K562 (cell line): Measurements from ENCODE around the gene APOM. TPM values are rescaled to one million over a fixed set of nuclear protein-coding genes. Genes with fewer than 3 reads are reported as not detected.

ENCODE experiments used
- ATAC-seq: fragments of 200-7000 bp; cut with Tn5 transposase; 3 replicates; pipeline ENCODE4 v1.9.1; 2020; ENCODE audit warnings: moderate library complexity
- BruUV-seq: library from RNA; stranded (reverse); fragments of 400-500 nt; replicated peaks from 2 replicates; lab custom pipeline; 2021; lab: Mats Ljungman, UMichigan
- CTCF ChIA-PET: fragments of 300-600 bp; formaldehyde crosslinking; extraction: SDS; loops from one replicate; lab custom pipeline; 2021; ENCODE audit warnings: low intra/inter-chr PET ratio; lab: Yijun Ruan, JAX
- POLR2A ChIA-PET: fragments of 300-600, 350-650 bp; sonication (Branson Sonifier 250); formaldehyde crosslinking; extraction: SDS; loops from one replicate; lab custom pipeline; 2021; ENCODE audit warnings: antibody characterized with exemption, inconsistent platforms; lab: Yijun Ruan, JAX
- DNase-seq, 4 experiments: peaks; one replicate each; pipeline versions ENCODE4 v3.0.0 to v3.0.0-alpha.2; 2011 to 2018; ENCODE audit warnings: low spot score in 3 of 4, mixed read lengths in 3 of 4; ENCODE audit errors: extremely low read depth in 1 of 4
- FAIRE-seq: peaks from 2 replicates; lab custom pipeline; 2011; peaks lifted over from hg19 to GRCh38; lab: Jason Lieb, UNC
- H2AFZ ChIP-seq: 2 replicates; pipeline ENCODE4 v1.6.0; 2011; ENCODE audit warnings: low read depth, low read length, control low read depth, inconsistent platforms
- H3K27ac ChIP-seq: fragments of 200-600 bp; 3 replicates; pipeline ENCODE4 v1.8.0; 2011; ENCODE audit warnings: low read depth, mild to moderate bottlenecking, control low read depth, inconsistent platforms, low read length, moderate library complexity, mixed read lengths; ENCODE audit errors: extremely low read depth
- H3K27me3 ChIP-seq, 2 experiments: fragments of 300-600 bp in 1 of 2; 2 replicates in 1 of 2; 3 replicates in 1 of 2; pipeline versions ENCODE4 v1.6.0 to v1.8.0; 2011; ENCODE audit warnings: inconsistent platforms in 2 of 2, low read length in 2 of 2, mild to moderate bottlenecking in 1 of 2, mixed read lengths in 1 of 2, moderate library complexity in 1 of 2; ENCODE audit not compliant: control insufficient read depth in 2 of 2, insufficient read depth in 2 of 2
- H3K36me3 ChIP-seq: fragments of 300-600 bp; 3 replicates; pipeline ENCODE4 v1.8.0; 2011; ENCODE audit warnings: mild to moderate bottlenecking, low read length, inconsistent platforms; ENCODE audit not compliant: control insufficient read depth, insufficient read depth
- H3K4me1 ChIP-seq, 2 experiments: fragments of 200-600 bp in 1 of 2; replicated peaks in 1 of 2; 2 replicates in 1 of 2; 3 replicates in 1 of 2; pipeline versions ENCODE4 v1.5.1 to v1.8.0; 2011; ENCODE audit warnings: inconsistent platforms in 2 of 2, low read length in 2 of 2, mild to moderate bottlenecking in 1 of 2, mixed read lengths in 1 of 2, moderate library complexity in 1 of 2; ENCODE audit not compliant: control insufficient read depth in 2 of 2, insufficient read depth in 2 of 2
- H3K4me2 ChIP-seq: 2 replicates; pipeline ENCODE4 v1.6.1; 2011; ENCODE audit warnings: low read length, control low read depth, inconsistent platforms, mixed read lengths; ENCODE audit not compliant: insufficient read depth
- H3K4me3 ChIP-seq: fragments of 200-600 bp; sonication (generic), shearing (Covaris generic); 2 replicates; pipeline ENCODE4 v1.5.1; 2016; ENCODE audit warnings: control low read depth, inconsistent platforms
- H3K79me2 ChIP-seq: fragments of 200-600 bp; 3 replicates; pipeline ENCODE4 v1.8.0; 2011; ENCODE audit warnings: low read length, inconsistent platforms; ENCODE audit not compliant: control insufficient read depth, insufficient read depth
- H3K9ac ChIP-seq, 2 experiments: 2 replicates each; pipeline versions ENCODE4 v1.6.0 to v1.6.1; 2011; ENCODE audit warnings: low read depth in 2 of 2, low read length in 2 of 2, control low read depth in 1 of 2, inconsistent platforms in 1 of 2, mild to moderate bottlenecking in 1 of 2, mixed read lengths in 1 of 2; ENCODE audit not compliant: insufficient read depth in 1 of 2
- H3K9me1 ChIP-seq: one replicate; pipeline ENCODE4 v1.6.0; 2011; ENCODE audit warnings: inconsistent platforms, mild to moderate bottlenecking, low read length, moderate library complexity; ENCODE audit not compliant: control insufficient read depth, insufficient read depth
- H3K9me3 ChIP-seq: replicated peaks from 2 replicates; pipeline ENCODE4 v1.5.1; 2011; ENCODE audit warnings: low read depth, low read length, inconsistent platforms; ENCODE audit not compliant: control insufficient read depth, insufficient read depth
- H4K20me1 ChIP-seq: replicated peaks from 2 replicates; pipeline ENCODE4 v1.6.1; 2011; ENCODE audit warnings: low read length, inconsistent platforms, mixed read lengths; ENCODE audit not compliant: control insufficient read depth, insufficient read depth
- CHD7 ChIP-seq: fragments of 200-600 bp; sonication (generic); IDR thresholded peaks from one replicate; pipeline ENCODE4 v1.6.1; 2012; ENCODE audit warnings: mild to moderate bottlenecking, low read depth, low read length, inconsistent platforms
- GABPB1 ChIP-seq: sonication (generic); formaldehyde crosslinking; IDR thresholded peaks from 2 replicates; pipeline ENCODE4 v1.8.0; 2022; ENCODE audit warnings: mild to moderate bottlenecking, missing genetic modification reagents
- IRF2 ChIP-seq: sonication (generic); formaldehyde crosslinking; IDR thresholded peaks from 2 replicates; pipeline ENCODE4 v1.8.1; 2022; ENCODE audit warnings: mild to moderate bottlenecking, missing genetic modification reagents
- POLR2G ChIP-seq: fragments of 200-400 bp; formaldehyde crosslinking; IDR thresholded peaks from 2 replicates; pipeline ENCODE4 v1.6.1; 2017; ENCODE audit warnings: low read depth, mild to moderate bottlenecking, antibody characterized with exemption, low read length, moderate library complexity
- POLR2H ChIP-seq: IDR thresholded peaks from 2 replicates; pipeline ENCODE4 v1.6.1; 2016; ENCODE audit warnings: missing genetic modification characterization, low read depth, mild to moderate bottlenecking, control low read depth, missing compliant biosample characterization, moderate library complexity
- RBFOX2 ChIP-seq: fragments of 200-400 bp; formaldehyde crosslinking; IDR thresholded peaks from 2 replicates; pipeline ENCODE4 v1.6.1; 2017; ENCODE audit warnings: low read depth, mild to moderate bottlenecking, low read length, moderate library complexity
- ZNF174 ChIP-seq: fragments of 250-450 bp; sonication (Bioruptor Pico); IDR thresholded peaks from 2 replicates; pipeline ENCODE4 v1.4.0; 2020; ENCODE audit warnings: mild to moderate bottlenecking
- ZNF175 ChIP-seq: fragments of 200-800 bp; sonication (Bioruptor generic); IDR thresholded peaks from 2 replicates; pipeline ENCODE4 v1.6.1; 2016; ENCODE audit warnings: low read depth, mild to moderate bottlenecking, missing genetic modification characterization, missing compliant biosample characterization
- WGBS: fragments of 100-300 bp; shearing (Covaris generic); methylation state at CpG from one replicate; pipeline ENCODE4 v1.1.6; 2016; ENCODE audit warnings: low coverage, mixed read lengths; ENCODE audit not compliant: insufficient coverage; ENCODE audit errors: missing lambda C conversion rate; 5-methylcytosine and 5-hydroxymethylcytosine counted together
- in situ Hi-C: fragments of 300-500 bp; cut with MboI; formaldehyde crosslinking; loops from 4 replicates; pipeline ENCODE4 v1.15.0; 2018; ENCODE audit warnings: inconsistent platforms, mixed read lengths
- intact Hi-C: fragments of 100-400 bp; cut with micrococcal nuclease; formaldehyde crosslinking; loops from 2 replicates; pipeline ENCODE4 v1.14.2; 2022
- polyA plus RNA-seq, 8 experiments: library from polyadenylated mRNA; depleted of rRNA in 4 of 8; stranded (reverse) in 5 of 8; unstranded in 3 of 8; fragments of >200 nt; fragmentation: Nextera tagmentation in 2 of 8; fragmentation: Illumina TruSeq in 1 of 8; extraction: Ambion mirVana in 2 of 8; extraction: Trizol in 1 of 8; gene quantifications; 2 replicates each; pipeline versions ENCODE4 v1.2.1 to v1.2.3, GENCODE V29; 2011 to 2014; ENCODE audit warnings: inconsistent platforms in 1 of 8, missing spikeins in 1 of 8
- total RNA-seq, 7 experiments: library from RNA; depleted of rRNA in 6 of 7; stranded (reverse); fragments of >200 nt in 6 of 7; fragmentation: Illumina TruSeq in 2 of 7; extraction: Trizol in 2 of 7; gene quantifications; 2 replicates each; pipeline versions ENCODE4 v1.2.1 to v1.2.3, GENCODE V29; 2011 to 2021; ENCODE audit warnings: low replicate concordance in 1 of 7
- TF ChIP-seq, protein P1 (sequence below): fragments of 450-650 bp; formaldehyde crosslinking; IDR thresholded peaks from 2 replicates; pipeline ENCODE4 v1.4.0; 2020; ENCODE audit warnings: mild to moderate bottlenecking

The APOM gene
- total and polyA plus RNA-seq, 9 of the 15 experiments (the other 6 are each of a cell fraction or from before 2014, with no cell fraction given): 5.7 to 24.3 (median 10.4) TPM

DNA sequence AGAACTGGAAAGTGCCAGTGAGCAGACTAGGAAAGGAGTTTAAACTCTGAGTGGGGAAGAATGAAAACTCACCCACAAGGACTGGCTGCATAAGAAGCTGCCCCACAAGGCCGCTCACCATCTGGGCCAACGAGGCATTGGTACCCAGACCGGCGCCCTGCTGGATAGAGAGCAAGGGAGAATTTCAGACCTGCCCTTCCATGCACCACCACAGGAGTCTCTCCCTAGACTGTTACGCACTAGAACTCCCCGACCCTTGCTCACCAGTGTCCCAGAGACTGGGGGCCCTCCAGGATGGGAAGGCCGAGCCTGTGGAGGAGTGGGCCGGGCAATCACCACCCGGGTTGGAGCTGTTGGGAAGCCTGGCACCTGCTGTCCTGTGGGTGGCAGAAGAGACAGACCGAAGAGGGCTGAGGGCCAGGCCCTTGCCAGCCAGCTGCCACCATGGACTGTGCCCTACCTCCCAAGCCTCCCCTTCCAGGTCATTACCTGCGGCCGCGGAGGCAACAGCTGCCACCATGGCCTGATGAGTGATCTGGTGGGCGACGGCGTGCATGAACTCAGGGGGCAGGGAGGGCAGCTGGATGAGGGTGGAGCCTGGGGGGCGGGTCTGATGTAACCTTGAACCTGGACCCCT is 11.8 kb upstream of the APOM start:
- in situ Hi-C loops: no loop called here
- TF ChIP-seq, protein P1, sequence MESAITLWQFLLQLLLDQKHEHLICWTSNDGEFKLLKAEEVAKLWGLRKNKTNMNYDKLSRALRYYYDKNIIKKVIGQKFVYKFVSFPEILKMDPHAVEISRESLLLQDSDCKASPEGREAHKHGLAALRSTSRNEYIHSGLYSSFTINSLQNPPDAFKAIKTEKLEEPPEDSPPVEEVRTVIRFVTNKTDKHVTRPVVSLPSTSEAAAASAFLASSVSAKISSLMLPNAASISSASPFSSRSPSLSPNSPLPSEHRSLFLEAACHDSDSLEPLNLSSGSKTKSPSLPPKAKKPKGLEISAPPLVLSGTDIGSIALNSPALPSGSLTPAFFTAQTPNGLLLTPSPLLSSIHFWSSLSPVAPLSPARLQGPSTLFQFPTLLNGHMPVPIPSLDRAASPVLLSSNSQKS (CRISPR knock-in tag): no peak
- TF ChIP-seq POLR2H (tag): no peak
- TF ChIP-seq CHD7: no peak
- TF ChIP-seq POLR2G: peak; percentile 60
- TF ChIP-seq ZNF174 (CRISPR knock-in tag): no peak
- peak; percentile 66 for TF ChIP-seq RBFOX2
- TF ChIP-seq GABPB1: no peak
- TF ChIP-seq IRF2 (CRISPR knock-in tag): no peak
- no peak for TF ChIP-seq ZNF175 (CRISPR knock-in tag)

More for the DNA sequence above, 11.8 kb upstream of the APOM start:
- intact Hi-C loops: no loop called here
- Histone ChIP-seq H3K36me3 (peaks cover 95% of the 10 kb centered on the region), H3K79me2 (peaks cover 6% of the 10 kb centered on the region; the same call in 1 of the 3 replicates), H3K27me3 (no peaks in the 10 kb centered on the region), H3K9ac (peak overlapping the region in 1 of 2 experiments; percentile 6; a peak in 1 of 4 replicates), H3K4me1 (peaks cover 0 to 5% of the 10 kb centered on the region in 2 experiments; a peak in 1 of 5 replicates), H3K27ac (no peak overlapping the region), H3K9me1 (no peaks in the 10 kb centered on the region), H4K20me1 (no peaks in the 10 kb centered on the region), H2AFZ (no peak overlapping the region), H3K4me2 (no peak overlapping the region), H3K9me3 (no peaks in the 10 kb centered on the region), H3K4me3 (no peak overlapping the region)
- DNase-seq (no peak), FAIRE-seq (no peak), ATAC-seq (no peak)
- POLR2A ChIA-PET: interaction anchor here (0.6 to 11.9 kb wide), 6 partner anchors 8 to 105 kb away, joined by 3 to 190 read pairs (median 3); partner anchors contain the start of genes APOM and BAG6
- 92% methylated on average over 13 of the region's 17 CpGs for WGBS
- BruUV-seq: no TSS peak
- CTCF ChIA-PET: no interaction called here
